DMS 273 treated with DMSO at 0.1 percent for 48 hours (cell line): ENCODE measurements around the gene MMP23B.
"Not testable (repeated sequence)": the region's sequence is repeated elsewhere in the genome, so short reads cannot be mapped to it uniquely, and the experiment has no call there.

ENCODE experiments used
- DNase-seq: peaks from one replicate; lab custom pipeline; 2025; lab: John Stamatoyannopoulos, UW

MMP23B gene

DNA sequence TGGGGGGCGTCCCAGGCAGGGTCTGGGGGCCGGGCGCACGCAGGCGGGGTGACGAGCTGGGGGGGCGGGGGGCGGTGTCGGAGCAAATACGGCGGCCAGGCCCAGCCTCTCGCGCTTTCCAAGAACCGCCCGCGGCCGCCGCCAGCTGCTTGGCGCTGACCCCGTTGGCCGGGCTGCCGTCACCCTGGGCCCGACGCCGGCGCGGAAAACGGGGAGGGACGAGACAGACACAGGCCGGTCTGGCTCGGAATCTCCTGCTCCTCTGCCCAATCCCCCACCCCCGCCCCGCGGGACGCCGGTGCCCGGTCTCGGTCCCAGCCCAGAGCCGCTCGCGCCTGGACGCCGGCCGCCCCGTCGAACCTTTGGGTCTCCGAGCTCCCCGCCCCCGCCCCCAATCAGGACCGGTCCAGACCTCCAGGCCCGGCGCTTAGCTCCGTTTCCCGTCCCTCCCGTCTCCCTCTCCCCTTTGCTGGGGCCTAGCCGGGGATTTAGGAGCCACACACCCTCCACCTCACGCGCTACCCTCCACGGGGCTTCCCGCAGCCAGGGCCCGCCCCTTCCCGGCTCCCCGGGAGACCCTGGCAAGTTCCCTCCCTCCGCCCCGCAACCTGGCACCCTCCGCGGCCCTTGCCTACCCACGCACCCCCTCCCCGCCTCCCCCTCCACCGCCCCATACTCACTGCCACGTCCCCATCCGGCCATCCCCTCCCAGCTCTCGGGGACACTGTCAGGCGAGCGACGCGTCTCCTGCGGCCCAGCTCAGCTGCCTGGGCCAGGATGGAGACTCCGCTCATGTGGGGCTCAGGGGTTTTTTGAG, 800 bp upstream of the MMP23B start:
- no peak for DNase-seq

DNA sequence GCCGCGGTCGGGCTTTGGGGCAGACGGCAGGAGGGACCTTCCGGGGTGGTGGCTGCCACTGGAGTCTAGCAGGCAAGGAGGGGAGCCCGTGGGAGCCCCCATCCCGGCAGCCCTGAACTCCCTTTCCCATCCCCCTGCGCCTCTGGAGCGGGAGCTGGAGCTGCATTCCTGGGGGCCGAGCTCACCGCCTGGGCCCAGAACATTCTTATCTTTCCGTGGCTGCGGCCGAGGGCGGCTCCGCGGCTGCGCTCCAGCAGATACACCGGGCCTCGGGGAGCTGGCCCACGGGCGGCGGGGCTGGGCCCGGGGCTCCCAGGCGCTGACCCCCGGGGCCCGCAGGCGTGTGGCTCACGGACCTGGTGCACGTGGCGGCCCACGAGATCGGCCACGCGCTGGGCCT, 1.4 kb downstream of the MMP23B start:
- not testable (repeated sequence) for DNase-seq

GRCh38 chr1:1634613-1635012, 2.6 kb downstream of the MMP23B start:
- not testable (repeated sequence) for DNase-seq

DNA sequence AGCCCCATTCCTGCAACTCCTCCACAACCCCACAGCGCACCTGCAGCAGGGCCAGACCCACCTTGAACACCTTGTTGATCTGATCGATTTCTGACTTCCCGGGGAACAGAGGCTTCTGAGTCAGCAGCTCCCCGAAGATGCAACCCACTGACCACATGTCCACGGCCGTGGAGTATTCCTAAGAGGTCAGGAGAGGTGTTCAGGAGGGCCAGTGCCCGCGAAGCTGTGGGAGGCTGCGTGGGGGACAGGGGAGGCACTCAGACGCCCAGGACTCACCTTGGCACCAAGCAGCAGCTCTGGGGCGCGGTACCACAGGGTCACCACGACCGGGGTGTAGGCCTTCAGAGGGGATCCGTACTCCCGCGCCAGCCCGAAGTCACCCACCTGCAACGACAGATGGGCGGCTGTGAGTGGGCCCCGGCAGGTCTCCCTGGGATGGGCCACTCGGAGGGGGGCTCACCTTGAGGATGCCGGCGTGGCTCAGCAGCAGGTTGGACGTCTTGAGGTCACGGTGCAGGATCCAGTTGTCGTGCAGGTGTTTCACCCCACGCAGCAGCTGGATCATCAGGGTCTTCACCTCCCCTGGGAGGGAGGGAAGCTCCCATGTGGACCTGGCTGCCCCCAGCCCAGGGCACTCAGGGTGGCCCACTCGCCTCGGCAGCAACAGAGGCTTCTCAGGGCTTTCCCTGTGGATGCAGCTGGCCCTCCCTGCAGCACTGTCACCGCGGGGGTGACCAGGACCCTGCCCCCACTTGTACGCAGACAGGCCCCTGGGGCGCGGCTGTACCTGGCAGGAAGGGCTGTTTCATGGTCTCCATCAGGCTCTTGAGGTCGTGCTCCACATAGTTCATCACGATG, 4.9 kb downstream of the MMP23B start:
- not testable (repeated sequence) for DNase-seq

DNA sequence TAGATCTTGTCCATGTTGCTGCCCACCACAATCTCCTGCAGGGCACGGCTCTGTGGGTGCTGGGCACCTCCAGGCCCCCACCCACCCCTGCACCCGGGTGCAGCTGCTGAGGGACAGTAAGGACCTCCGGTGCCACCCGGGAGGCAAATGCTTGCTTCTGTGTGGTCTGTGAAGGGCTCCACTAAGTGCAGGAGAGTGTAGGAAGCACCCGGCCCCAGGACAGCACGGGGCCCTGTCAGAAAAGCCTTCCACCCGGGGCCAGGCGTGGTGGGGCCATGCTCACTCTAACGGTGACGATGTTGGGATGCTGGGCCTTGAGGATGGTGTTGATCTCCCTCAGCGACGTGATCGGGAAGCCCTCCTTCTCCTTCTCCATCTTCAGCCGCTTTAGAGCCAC, 5.5 kb downstream of the MMP23B start:
- DNase-seq, result not testable (repeated sequence)

GRCh38 chr1:1638528-1638927, 6.6 kb downstream of the MMP23B start:
- not testable (repeated sequence) for DNase-seq

DNA sequence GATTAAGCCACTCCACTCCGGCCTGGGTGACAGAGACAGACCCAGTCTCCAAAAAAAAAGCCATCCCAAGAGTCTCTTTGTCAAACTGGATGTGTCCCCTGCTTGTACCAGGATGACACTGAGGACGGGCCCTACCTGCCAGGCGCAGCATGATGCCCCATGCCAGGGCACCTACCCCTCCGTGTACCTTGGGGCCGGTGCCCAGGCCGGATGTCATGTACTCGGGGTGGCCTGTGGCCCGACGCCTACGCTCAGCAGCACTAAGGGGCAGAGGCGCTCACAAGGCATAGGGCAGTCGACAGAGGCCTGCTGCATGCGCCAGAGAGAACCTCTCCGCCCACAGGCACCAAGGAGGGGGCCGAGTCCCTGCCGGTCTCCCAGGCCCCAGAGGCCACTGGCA, 7.4 kb downstream of the MMP23B start:
- not testable (repeated sequence) for DNase-seq

- not testable (repeated sequence) for DNase-seq
These were observed 8.1 kb downstream of the MMP23B start for GRCh38 chr1:1640081-1640480.

DNA sequence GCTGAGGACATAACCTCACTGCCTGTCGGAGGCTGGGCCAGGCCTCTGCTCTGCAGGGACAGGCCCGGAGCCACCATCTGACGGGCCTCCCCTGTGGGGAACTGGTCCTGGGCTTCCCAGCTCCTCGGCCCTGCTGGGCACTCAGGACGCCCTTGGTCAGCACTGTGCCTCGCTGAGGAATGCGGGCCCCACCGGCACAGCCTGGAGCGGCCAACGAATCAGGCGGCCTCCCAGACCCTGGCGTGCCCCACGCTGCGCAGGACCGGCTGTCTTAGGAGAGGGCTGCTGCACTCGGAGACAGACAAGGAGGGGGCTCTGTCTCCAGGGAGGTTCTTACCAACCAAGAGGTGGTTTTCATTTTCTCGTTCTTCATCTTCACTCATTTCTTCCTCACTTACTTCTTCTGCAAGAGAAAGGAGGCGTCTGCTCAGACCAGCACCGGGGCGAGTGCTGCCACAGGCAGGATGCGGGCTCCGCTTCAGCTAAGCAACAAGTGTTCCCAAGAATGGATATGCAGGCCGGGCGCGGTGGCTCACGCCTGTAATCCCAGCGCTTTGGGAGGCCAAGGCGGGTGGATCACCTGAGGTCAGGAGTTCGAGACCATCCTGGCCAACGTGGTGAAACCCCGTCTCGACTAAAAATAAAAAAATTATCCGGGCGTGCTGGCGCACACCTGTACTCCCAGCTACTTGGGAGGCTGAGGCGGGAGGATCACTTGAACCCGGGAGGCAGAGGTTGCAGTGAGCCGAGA, 8.9 kb downstream of the MMP23B start:
- DNase-seq, result not testable (repeated sequence)

DNA sequence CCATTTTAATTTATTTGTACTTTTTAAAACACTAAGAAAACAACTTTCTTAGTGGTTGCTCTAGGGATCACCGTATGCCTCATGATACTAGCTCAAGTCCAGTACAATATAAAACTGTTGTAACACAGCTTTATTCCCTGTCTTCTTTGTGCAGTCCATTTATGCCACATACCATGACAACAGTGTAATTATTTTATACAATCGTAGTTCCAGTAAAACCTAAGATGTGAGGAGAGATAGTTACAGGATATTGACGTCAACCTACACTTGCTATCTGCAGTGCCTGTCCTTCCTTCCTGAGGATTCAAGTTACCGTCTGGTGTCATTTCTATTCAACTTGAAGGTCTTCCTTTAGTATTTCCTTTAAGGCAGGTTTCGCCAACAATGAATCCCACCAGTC, 14.4 kb downstream of the MMP23B start:
- not testable (repeated sequence) for DNase-seq

- DNase-seq, result not testable (repeated sequence)
These were observed 15.7 kb downstream of the MMP23B start for GRCh38 chr1:1647567-1648241.

DNA sequence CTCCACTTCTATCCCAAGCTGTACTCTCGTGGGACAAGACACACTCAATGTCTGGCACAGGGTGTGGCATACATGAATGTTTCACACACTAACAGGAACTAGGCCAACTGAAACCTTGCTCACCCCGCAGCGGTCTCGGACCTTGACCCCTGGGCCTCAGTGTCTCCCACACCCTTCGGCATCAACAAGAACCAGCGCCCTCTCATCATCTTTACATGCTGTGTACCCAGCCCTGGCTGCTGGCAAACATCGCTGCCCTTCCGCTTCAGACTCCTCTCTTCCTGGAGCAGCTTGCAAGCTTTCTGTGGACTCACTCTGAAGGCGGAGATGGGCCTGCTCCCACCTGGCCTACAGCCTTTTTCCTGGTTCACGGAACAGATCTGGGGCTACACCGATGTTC, 16.3 kb downstream of the MMP23B start:
- DNase-seq, result not testable (repeated sequence)

DNA sequence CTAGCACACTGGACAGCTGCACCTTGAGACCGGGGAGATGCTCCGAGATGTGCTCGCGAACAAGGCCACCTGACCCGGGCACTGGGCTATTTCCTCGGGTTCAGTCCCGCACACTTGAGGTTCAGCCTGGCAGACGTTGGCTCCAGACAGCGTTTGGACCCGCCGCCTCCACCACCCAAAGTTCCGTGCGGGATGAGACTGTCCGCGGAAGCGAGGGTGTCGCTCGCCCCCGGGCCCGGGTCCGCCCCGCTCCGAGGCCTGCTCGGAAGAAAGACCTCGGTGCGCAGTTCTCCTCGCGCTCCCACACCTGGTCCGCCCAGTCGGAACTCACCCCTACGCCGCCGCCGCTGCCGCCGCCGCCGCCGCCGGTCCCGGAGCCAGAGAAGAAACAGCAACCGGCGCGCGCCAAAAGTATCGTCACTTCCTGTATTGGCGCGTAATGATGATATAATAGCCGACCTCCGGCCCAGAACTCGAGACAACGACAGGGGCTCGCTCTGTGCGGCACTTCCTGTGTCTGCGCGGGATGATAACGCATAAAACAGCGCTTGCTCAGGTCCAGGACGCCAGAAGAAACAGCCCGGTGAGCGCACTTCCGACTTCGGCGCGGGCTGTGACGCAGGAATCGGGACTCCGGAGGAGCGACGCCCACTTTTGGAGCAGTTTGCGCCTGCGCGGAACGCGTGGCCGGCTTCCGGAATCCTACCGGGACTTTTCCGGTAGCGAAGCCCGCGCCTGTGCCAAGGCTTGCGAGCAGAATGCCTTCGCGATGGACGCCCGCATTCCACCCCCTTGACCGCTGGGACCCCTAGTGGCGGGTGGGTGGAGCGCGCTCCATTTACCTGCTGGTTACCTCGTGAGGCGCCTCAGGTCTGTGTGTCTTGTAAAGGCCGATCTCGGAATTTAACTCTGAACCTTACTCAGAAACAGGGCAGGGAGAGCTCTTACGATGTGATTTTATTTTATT, 26.9 kb downstream of the MMP23B start, which contains the start of gene CDK11B:
CDK11B (minus strand) TSS at position 422 of the 967 bp plus-strand sequence. CDS start 1,519 bp downstream, outside the sequence.
- peak; percentile 94 for DNase-seq

GRCh38 chr1:1662392-1662791, 30.4 kb downstream of the MMP23B start:
- not testable (repeated sequence) for DNase-seq

GRCh38 chr1:1662830-1663560, 31.0 kb downstream of the MMP23B start:
- DNase-seq, result not testable (repeated sequence)

DNA sequence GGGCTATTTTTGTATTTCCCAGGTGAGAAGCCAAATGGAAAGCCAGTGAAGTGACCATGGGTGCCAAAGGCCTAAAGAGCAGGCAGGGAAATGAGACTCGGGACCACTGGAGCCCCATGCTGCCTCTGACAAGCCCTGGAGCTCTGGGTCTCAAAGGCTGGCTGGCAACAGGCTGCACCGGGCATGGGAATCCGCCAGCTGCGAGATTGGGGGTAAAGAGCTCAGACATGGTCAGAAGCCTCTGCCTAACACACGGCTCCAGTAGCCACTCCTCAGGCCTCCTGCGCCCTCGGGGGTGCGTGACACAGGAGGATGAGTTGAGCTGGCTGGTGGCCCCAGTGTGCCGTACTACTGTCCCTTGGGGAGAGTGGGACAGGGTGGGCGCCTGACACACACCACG, 32.3 kb downstream of the MMP23B start:
- not testable (repeated sequence) for DNase-seq

DNA sequence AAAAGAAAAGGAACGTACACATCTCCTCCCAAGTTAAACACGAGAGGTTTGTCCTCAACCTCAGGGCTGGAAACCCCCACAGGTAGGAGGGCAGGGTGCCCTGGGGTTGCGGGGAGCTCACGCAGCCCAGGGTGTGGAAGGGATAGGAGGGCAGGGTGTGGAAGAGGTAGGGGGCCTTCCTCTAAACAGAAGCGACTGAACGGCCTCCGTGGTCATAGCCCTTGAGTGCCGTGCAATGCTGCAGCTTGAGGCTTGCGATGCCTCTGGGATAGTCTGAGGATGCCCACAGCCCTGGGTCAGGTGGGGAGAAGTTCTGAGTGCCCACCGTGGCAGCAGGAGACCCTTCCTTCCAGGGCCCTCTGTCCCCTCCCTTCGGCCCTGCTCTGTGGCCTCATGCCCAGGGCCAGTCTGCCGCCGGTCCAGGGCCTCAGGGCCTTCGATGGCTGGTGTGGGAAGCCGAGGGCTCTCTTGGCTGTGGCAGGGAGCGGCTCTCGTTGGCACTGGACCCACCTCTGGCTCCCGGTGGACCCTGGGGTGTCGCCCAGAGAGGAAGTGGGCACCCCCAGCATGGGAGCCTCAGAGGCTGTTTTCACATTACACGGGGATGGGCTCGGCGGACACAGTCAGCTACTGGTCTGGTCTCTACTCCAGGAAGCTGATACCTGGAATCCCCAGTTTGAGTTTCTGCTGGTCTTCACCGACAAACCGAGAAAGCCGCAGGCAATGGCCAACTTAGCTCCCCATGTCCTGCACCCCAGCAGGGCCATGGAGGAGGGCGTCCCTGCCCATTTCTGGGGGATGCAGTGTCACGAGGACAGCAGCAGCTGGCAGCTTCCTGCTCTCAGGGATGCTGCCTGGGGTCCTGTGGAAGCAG, 33.2 kb downstream of the MMP23B start:
- DNase-seq, result no peak

- no peak for DNase-seq
These were observed 33.9 kb downstream of the MMP23B start for GRCh38 chr1:1665815-1666251.
